Ishikawa (cell line): ENCODE measurements around the gene ZFP3.

ENCODE experiments used
- CEBPB ChIP-seq: IDR thresholded peaks from 2 replicates; pipeline ENCODE4 v1.6.1; 2012
- CREB1 ChIP-seq: IDR thresholded peaks from 2 replicates; pipeline ENCODE4 v1.6.1; 2012; ENCODE audit warnings: low read depth
- EGR1 ChIP-seq: IDR thresholded peaks from 2 replicates; pipeline ENCODE4 v1.6.1; 2012
- EP300 ChIP-seq: IDR thresholded peaks from 2 replicates; pipeline ENCODE4 v1.6.1; 2012; ENCODE audit warnings: borderline replicate concordance
- FOXM1 ChIP-seq: IDR thresholded peaks from 2 replicates; pipeline ENCODE4 v1.6.1; 2012; ENCODE audit warnings: low read depth, borderline replicate concordance
- NFIC ChIP-seq: IDR thresholded peaks from 2 replicates; pipeline ENCODE4 v1.6.1; 2012
- RAD21 ChIP-seq: IDR thresholded peaks from 2 replicates; pipeline ENCODE4 v1.6.1; 2012; ENCODE audit warnings: low read depth
- TAF1 ChIP-seq: IDR thresholded peaks from 2 replicates; pipeline ENCODE4 v1.6.1; 2012; ENCODE audit warnings: low read depth, mild to moderate bottlenecking
- TEAD4 ChIP-seq: IDR thresholded peaks from 2 replicates; pipeline ENCODE4 v1.6.1; 2012
- YY1 ChIP-seq: IDR thresholded peaks from 2 replicates; pipeline ENCODE4 v1.6.1; 2012; ENCODE audit warnings: low read depth
- ZBTB7A ChIP-seq: IDR thresholded peaks from 2 replicates; pipeline ENCODE4 v1.6.1; 2012; ENCODE audit warnings: low read depth
- TF ChIP-seq, protein P1 (sequence below): IDR thresholded peaks from 2 replicates; pipeline ENCODE4 v1.6.1; 2012
- TF ChIP-seq, protein P2 (sequence below): IDR thresholded peaks from 2 replicates; pipeline ENCODE4 v1.6.1; 2012; ENCODE audit warnings: low read depth, mild to moderate bottlenecking
- TF ChIP-seq, protein P3 (sequence below): IDR thresholded peaks from 2 replicates; pipeline ENCODE4 v1.6.1; 2012

DNA sequence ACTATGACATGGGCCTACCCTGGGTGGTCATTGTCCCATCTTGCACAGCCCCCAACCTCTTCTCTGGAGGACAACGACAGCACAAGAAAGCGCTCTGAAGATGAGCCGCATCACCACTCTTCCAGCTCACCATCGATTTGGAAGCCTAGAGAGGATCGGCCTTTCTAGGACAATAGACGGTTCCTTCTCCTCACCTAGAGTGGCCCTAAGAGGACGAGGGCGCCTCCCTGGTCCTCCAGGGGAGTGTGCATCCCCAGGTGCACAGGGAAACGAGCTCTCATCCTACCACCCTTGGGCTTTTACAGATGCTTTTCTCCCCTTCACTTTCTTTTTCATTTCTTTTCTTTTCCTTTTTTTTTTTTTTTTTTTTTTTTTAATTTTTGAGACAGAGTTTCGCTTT, 22.7 kb upstream of the ZFP3 start:
- no peak for TF ChIP-seq CREB1
- TF ChIP-seq EP300 = no peak
- TF ChIP-seq NFIC = no peak
- no peak for TF ChIP-seq CEBPB
- TF ChIP-seq, protein P1, sequence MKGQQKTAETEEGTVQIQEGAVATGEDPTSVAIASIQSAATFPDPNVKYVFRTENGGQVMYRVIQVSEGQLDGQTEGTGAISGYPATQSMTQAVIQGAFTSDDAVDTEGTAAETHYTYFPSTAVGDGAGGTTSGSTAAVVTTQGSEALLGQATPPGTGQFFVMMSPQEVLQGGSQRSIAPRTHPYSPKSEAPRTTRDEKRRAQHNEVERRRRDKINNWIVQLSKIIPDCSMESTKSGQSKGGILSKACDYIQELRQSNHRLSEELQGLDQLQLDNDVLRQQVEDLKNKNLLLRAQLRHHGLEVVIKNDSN = no peak
- no peak for TF ChIP-seq TAF1
- TF ChIP-seq ZBTB7A = no peak
- TF ChIP-seq, protein P2, sequence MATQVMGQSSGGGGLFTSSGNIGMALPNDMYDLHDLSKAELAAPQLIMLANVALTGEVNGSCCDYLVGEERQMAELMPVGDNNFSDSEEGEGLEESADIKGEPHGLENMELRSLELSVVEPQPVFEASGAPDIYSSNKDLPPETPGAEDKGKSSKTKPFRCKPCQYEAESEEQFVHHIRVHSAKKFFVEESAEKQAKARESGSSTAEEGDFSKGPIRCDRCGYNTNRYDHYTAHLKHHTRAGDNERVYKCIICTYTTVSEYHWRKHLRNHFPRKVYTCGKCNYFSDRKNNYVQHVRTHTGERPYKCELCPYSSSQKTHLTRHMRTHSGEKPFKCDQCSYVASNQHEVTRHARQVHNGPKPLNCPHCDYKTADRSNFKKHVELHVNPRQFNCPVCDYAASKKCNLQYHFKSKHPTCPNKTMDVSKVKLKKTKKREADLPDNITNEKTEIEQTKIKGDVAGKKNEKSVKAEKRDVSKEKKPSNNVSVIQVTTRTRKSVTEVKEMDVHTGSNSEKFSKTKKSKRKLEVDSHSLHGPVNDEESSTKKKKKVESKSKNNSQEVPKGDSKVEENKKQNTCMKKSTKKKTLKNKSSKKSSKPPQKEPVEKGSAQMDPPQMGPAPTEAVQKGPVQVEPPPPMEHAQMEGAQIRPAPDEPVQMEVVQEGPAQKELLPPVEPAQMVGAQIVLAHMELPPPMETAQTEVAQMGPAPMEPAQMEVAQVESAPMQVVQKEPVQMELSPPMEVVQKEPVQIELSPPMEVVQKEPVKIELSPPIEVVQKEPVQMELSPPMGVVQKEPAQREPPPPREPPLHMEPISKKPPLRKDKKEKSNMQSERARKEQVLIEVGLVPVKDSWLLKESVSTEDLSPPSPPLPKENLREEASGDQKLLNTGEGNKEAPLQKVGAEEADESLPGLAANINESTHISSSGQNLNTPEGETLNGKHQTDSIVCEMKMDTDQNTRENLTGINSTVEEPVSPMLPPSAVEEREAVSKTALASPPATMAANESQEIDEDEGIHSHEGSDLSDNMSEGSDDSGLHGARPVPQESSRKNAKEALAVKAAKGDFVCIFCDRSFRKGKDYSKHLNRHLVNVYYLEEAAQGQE = no peak
- no peak for TF ChIP-seq TEAD4
- TF ChIP-seq, protein P3, sequence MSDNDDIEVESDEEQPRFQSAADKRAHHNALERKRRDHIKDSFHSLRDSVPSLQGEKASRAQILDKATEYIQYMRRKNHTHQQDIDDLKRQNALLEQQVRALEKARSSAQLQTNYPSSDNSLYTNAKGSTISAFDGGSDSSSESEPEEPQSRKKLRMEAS = no peak
- TF ChIP-seq RAD21 = no peak
- no peak for TF ChIP-seq FOXM1
- TF ChIP-seq YY1 = no peak
- no peak for TF ChIP-seq EGR1
